AG04449 (cell line): Measurements from ENCODE around the gene TMEM117.

Source experiments
- CTCF ChIA-PET: fragments of 350-600 bp; formaldehyde crosslinking; extraction: SDS; loops from one replicate; lab custom pipeline; 2021; ENCODE audit warnings: antibody characterized with exemption; lab: Yijun Ruan, JAX
- POLR2A ChIA-PET: fragments of 400-600, 350-600 bp; formaldehyde crosslinking; extraction: SDS; loops from one replicate; lab custom pipeline; 2020; ENCODE audit warnings: antibody characterized with exemption, inconsistent platforms; lab: Yijun Ruan, JAX
- DNase-seq: peaks from one replicate; pipeline ENCODE4 v3.0.0-alpha.2; 2010; ENCODE audit warnings: low read depth, low spot score
- H3K4me3 ChIP-seq: 2 replicates; pipeline ENCODE4 v1.5.1; 2011; ENCODE audit warnings: low read depth, mild to moderate bottlenecking, control low read depth, low read length
- TF ChIP-seq, protein P1 (sequence below): IDR thresholded peaks from one replicate; pipeline ENCODE4 v1.5.1; 2011; ENCODE audit warnings: mild to moderate bottlenecking, moderate library complexity, low read length, control low read depth, inconsistent platforms; ENCODE audit not compliant: insufficient read depth; ENCODE audit errors: missing control alignments

The TMEM117 gene

GRCh38 chr12:44336577-44336976, 500.7 kb downstream of the TMEM117 start:
- TF ChIP-seq, protein P1, sequence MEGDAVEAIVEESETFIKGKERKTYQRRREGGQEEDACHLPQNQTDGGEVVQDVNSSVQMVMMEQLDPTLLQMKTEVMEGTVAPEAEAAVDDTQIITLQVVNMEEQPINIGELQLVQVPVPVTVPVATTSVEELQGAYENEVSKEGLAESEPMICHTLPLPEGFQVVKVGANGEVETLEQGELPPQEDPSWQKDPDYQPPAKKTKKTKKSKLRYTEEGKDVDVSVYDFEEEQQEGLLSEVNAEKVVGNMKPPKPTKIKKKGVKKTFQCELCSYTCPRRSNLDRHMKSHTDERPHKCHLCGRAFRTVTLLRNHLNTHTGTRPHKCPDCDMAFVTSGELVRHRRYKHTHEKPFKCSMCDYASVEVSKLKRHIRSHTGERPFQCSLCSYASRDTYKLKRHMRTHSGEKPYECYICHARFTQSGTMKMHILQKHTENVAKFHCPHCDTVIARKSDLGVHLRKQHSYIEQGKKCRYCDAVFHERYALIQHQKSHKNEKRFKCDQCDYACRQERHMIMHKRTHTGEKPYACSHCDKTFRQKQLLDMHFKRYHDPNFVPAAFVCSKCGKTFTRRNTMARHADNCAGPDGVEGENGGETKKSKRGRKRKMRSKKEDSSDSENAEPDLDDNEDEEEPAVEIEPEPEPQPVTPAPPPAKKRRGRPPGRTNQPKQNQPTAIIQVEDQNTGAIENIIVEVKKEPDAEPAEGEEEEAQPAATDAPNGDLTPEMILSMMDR: no peak
- no peak for DNase-seq
- CTCF ChIA-PET: no interaction called here
- no peak overlapping the region for H3K4me3 ChIP-seq
- POLR2A ChIA-PET: no interaction called here

- DNase-seq: no peak
- TF ChIP-seq, protein P1: no peak
- ChIA-PET POLR2A (no interaction called here), CTCF (interaction anchor here (0.8 kb wide), 1 partner anchor 25 kb away, joined by 3 read pairs; no protein-coding TSS in a partner anchor)
- no peak overlapping the region for H3K4me3 ChIP-seq
Observed at GRCh38 chr12:44342371-44342770, 506.5 kb downstream of the TMEM117 start.

DNA sequence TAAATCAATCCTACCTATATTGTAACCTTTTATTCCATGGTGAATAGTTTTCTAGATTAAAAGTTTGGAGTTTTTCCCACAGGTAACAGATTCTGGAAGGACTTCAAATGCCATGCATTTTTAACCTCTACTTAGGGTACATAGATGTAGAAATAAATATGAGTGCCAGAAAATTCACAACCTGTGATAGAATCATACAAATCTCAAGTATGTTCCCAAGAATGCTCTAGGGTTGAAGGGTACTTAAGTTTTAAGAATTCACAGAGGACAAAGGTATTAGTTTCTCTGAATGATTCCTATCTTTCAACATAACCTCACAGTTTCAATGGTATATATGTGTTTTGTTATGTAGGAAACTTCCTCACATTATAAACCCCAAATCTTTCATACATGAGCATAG, 511.3 kb downstream of the TMEM117 start:
- ChIA-PET POLR2A (no interaction called here), CTCF (no interaction called here)
- no peak for DNase-seq

GRCh38 chr12:44357494-44357893, 521.6 kb downstream of the TMEM117 start:
- H3K4me3 ChIP-seq: no peak overlapping the region
- CTCF ChIA-PET: no interaction called here
- DNase-seq: no peak
- TF ChIP-seq, protein P1: no peak
- POLR2A ChIA-PET: no interaction called here

More for the DNA sequence above, 511.3 kb downstream of the TMEM117 start:
- no peak overlapping the region for H3K4me3 ChIP-seq
- TF ChIP-seq, protein P1: no peak

DNA sequence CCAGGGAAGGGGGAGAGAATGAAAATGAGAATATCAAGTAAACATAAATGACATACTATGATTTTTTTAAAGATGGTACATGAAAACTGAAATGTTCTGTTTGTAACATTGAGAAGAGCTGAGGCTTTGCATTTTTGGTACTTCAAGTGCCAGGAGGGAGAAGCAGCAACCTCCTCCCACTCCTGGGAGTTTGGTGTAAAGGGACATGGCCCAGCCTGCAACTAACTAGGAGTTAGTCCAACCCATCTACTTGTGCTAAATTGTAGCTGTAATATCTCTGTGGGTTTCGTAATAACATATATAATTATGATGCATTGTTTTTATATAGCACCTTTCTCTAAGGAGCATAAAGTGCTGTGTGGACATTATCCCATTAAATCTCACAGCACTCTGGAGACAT, 522.8 kb downstream of the TMEM117 start:
- ChIA-PET POLR2A (no interaction called here), CTCF (no interaction called here)
- no peak for DNase-seq
- TF ChIP-seq, protein P1: no peak
- H3K4me3 ChIP-seq: no peak overlapping the region

DNA sequence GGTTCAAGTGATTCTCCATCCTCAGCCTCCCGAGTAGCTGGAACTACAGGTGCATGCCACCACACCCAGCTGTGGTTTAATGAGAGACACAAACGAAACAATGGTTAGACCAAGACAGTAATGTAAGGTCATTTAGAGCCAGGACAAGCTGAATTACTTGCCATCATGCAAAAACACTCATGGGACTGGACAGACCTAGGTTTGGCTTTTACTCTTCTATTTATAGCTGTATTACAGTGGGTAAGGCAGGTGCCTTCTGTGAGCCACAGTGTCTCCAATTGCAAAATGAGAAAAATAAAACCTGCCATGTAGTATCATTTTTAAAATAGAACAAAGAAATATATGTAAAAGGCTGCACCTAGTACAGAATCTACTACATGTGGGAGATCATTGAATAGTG, 527.1 kb downstream of the TMEM117 start:
- ChIA-PET POLR2A (no interaction called here), CTCF (no interaction called here)
- TF ChIP-seq, protein P1: no peak
- no peak for DNase-seq
- H3K4me3 ChIP-seq: no peak overlapping the region

- H3K4me3 ChIP-seq: no peak overlapping the region
- ChIA-PET CTCF (no interaction called here), POLR2A (no interaction called here)
- TF ChIP-seq, protein P1: no peak
- no peak for DNase-seq
Observed at GRCh38 chr12:44367136-44367535, 531.3 kb downstream of the TMEM117 start.
